ENCODE results near the gene GALNT9.

Gene GALNT9

DNA sequence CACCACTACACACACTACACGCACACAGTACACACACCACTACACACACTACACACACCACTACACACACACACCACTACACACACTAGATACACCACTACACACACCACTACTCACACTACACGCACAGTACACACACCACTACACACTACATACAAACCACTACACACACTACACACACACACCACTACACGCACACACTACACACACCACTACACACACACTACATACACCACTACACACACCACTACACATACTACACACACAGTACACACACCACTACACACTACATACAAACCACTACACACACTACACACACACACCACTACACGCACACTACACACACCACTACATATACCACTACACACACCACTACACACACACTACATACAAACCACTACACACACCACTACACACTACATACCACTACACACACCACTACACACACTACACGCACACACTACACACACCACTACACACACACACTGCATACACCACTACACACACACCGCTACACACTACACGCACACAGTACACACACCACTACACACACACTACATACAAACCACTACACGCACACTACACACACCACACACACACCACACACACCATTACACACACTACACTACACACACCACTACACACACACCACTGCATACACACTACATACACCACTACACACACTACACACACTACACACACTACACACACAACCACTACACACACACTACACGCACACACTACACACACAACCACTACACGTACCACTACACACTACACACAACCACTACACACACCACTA is 173.4 kb downstream of the GALNT9 start:
- TF ChIP-seq L3MBTL2 (conservative IDR thresholded peaks at IDR 0.05) (no peak), NFRKB (IDR thresholded peaks at IDR 0.05) (no peak), FOXA1 (IDR thresholded peaks at IDR 0.05) (no peak), CTBP1 (IDR thresholded peaks at IDR 0.05; ENCODE audit: borderline replicate concordance) (no peak), BHLHE40 (IDR thresholded peaks at IDR 0.05; ENCODE audit: borderline replicate concordance) (no peak), SP1 (IDR thresholded peaks at IDR 0.05) (no peak), LEF1 (IDR thresholded peaks at IDR 0.05; ENCODE audit: borderline replicate concordance) (no peak)
- CTCF ChIA-PET, result no interaction called here
- DNase-seq (ENCODE audit: extremely low spot score), result no peak
- POLR2A ChIA-PET, result no interaction called here

GRCh38 chr12:132154941-132155770 is 174.2 kb downstream of the GALNT9 start:
- CTCF ChIA-PET, result interaction anchor here (1.0 kb wide), 1 partner anchor 259 kb away, joined by 3 read pairs; no protein-coding TSS in a partner anchor
- no peak for TF ChIP-seq ARNT (IDR thresholded peaks at IDR 0.05)
- no peak for TF ChIP-seq BHLHE40 (IDR thresholded peaks at IDR 0.05; ENCODE audit: borderline replicate concordance)
- no peak for TF ChIP-seq FOXM1 (IDR thresholded peaks at IDR 0.05; ENCODE audit: borderline replicate concordance)
- TF ChIP-seq ZNF384 (IDR thresholded peaks at IDR 0.05), result no peak
- no peak for TF ChIP-seq HDGF (IDR thresholded peaks at IDR 0.05; ENCODE audit: borderline replicate concordance)
- TF ChIP-seq TARDBP (IDR thresholded peaks at IDR 0.05), result no peak
- no peak for TF ChIP-seq CTBP1 (IDR thresholded peaks at IDR 0.05; ENCODE audit: borderline replicate concordance)
- no peak for TF ChIP-seq FOXK2 (IDR thresholded peaks at IDR 0.05)
- TF ChIP-seq ELF4 (IDR thresholded peaks at IDR 0.05), result no peak
- no peak for TF ChIP-seq FOXA1 (IDR thresholded peaks at IDR 0.05)
- no peak for TF ChIP-seq NFRKB (IDR thresholded peaks at IDR 0.05)
- TF ChIP-seq SP1 (IDR thresholded peaks at IDR 0.05), result no peak
- no peak for TF ChIP-seq L3MBTL2 (conservative IDR thresholded peaks at IDR 0.05)
- TF ChIP-seq LEF1 (IDR thresholded peaks at IDR 0.05; ENCODE audit: borderline replicate concordance), result no peak
- TF ChIP-seq PKNOX1 (IDR thresholded peaks at IDR 0.05), result no peak
- TF ChIP-seq SUZ12 (IDR thresholded peaks at IDR 0.05), result no peak

GRCh38 chr12:132154341-132154761 is 175.0 kb downstream of the GALNT9 start:
- TF ChIP-seq TARDBP (IDR thresholded peaks at IDR 0.05) (no peak), FOXM1 (IDR thresholded peaks at IDR 0.05; ENCODE audit: borderline replicate concordance) (no peak), PKNOX1 (IDR thresholded peaks at IDR 0.05) (no peak), SP1 (IDR thresholded peaks at IDR 0.05) (no peak), L3MBTL2 (conservative IDR thresholded peaks at IDR 0.05) (no peak), BHLHE40 (IDR thresholded peaks at IDR 0.05; ENCODE audit: borderline replicate concordance) (no peak), LEF1 (IDR thresholded peaks at IDR 0.05; ENCODE audit: borderline replicate concordance) (no peak), NFRKB (IDR thresholded peaks at IDR 0.05) (no peak), SUZ12 (IDR thresholded peaks at IDR 0.05) (no peak), FOXK2 (IDR thresholded peaks at IDR 0.05) (no peak), HDGF (IDR thresholded peaks at IDR 0.05; ENCODE audit: borderline replicate concordance) (no peak), FOXA1 (IDR thresholded peaks at IDR 0.05) (no peak), ARNT (IDR thresholded peaks at IDR 0.05) (no peak), ZNF384 (IDR thresholded peaks at IDR 0.05) (no peak), CTBP1 (IDR thresholded peaks at IDR 0.05; ENCODE audit: borderline replicate concordance) (no peak), ELF4 (IDR thresholded peaks at IDR 0.05) (no peak)
- ChIA-PET CTCF (interaction anchor here (1.0 to 1.6 kb wide), 5 partner anchors 40 to 260 kb away, joined by 3 to 18 read pairs (median 3); no protein-coding TSS in a partner anchor), POLR2A (interaction anchor here (0.6 to 1.0 kb wide), 3 partner anchors 9 to 216 kb away, joined by 3 read pairs; no protein-coding TSS in a partner anchor)
- no peak for DNase-seq (ENCODE audit: extremely low spot score)

More at GRCh38 chr12:132154941-132155770, 174.2 kb downstream of the GALNT9 start:
- no peak for DNase-seq (ENCODE audit: extremely low spot score)
- POLR2A ChIA-PET, result no interaction called here

- DNase-seq (ENCODE audit: extremely low spot score), result peak; percentile 86
- TF ChIP-seq HDGF (IDR thresholded peaks at IDR 0.05; ENCODE audit: borderline replicate concordance) (no peak), BHLHE40 (IDR thresholded peaks at IDR 0.05; ENCODE audit: borderline replicate concordance) (no peak), SUZ12 (IDR thresholded peaks at IDR 0.05) (no peak), FOXM1 (IDR thresholded peaks at IDR 0.05; ENCODE audit: borderline replicate concordance) (no peak), ELF4 (IDR thresholded peaks at IDR 0.05) (no peak), FOXA1 (IDR thresholded peaks at IDR 0.05) (no peak), FOXK2 (IDR thresholded peaks at IDR 0.05) (no peak), PKNOX1 (IDR thresholded peaks at IDR 0.05) (no peak), L3MBTL2 (conservative IDR thresholded peaks at IDR 0.05) (no peak), SP1 (IDR thresholded peaks at IDR 0.05) (no peak), LEF1 (IDR thresholded peaks at IDR 0.05; ENCODE audit: borderline replicate concordance) (no peak), NFRKB (IDR thresholded peaks at IDR 0.05) (no peak), ZNF384 (IDR thresholded peaks at IDR 0.05) (no peak), TARDBP (IDR thresholded peaks at IDR 0.05) (no peak), CTBP1 (IDR thresholded peaks at IDR 0.05; ENCODE audit: borderline replicate concordance) (no peak), ARNT (IDR thresholded peaks at IDR 0.05) (no peak)
- ChIA-PET POLR2A (interaction anchor here (0.6 to 1.0 kb wide), 3 partner anchors 8 to 216 kb away, joined by 3 read pairs; no protein-coding TSS in a partner anchor), CTCF (interaction anchor here (1.0 to 1.6 kb wide), 4 partner anchors 40 to 261 kb away, joined by 3 to 18 read pairs (median 6); no protein-coding TSS in a partner anchor)
These were observed 175.7 kb downstream of the GALNT9 start for GRCh38 chr12:132153501-132154340.

All from HEK293T (cell line).